Large intestine (tissue), 12 donors: Measurements from ENCODE around the gene ERVH48-1. TPM values are rescaled to one million over a fixed set of nuclear protein-coding genes. Genes with fewer than 3 reads are reported as not detected.
A peak's percentile ranks its signal among the peaks of the same experiment; 100 is the strongest.
"Not testable (repeated sequence)": the region's sequence is repeated elsewhere in the genome, so short reads cannot be mapped to it uniquely, and the experiment has no call there.

ENCODE experiments used
- DNase-seq, 2 donors: peaks; one replicate each; pipeline versions ENCODE4 v3.0.0 to v3.0.0-alpha.2; 2013
- H3K27ac ChIP-seq: one replicate; pipeline ENCODE4 v1.5.1; 2013; ENCODE audit warnings: low read length
- H3K27me3 ChIP-seq: 2 replicates; pipeline ENCODE4 v1.6.1; 2013; ENCODE audit warnings: low read length; ENCODE audit not compliant: control insufficient read depth, insufficient read depth
- H3K36me3 ChIP-seq: 2 replicates; pipeline ENCODE4 v1.6.1; 2013; ENCODE audit warnings: low read length; ENCODE audit not compliant: control insufficient read depth, insufficient read depth
- H3K4me1 ChIP-seq: one replicate; pipeline ENCODE4 v1.6.1; 2013; ENCODE audit warnings: low read length; ENCODE audit not compliant: control insufficient read depth, insufficient read depth
- H3K4me3 ChIP-seq: one replicate; pipeline ENCODE4 v1.5.1; 2013; ENCODE audit warnings: low read length
- H3K9me3 ChIP-seq: one replicate; pipeline ENCODE4 v1.6.1; 2013; ENCODE audit warnings: mild to moderate bottlenecking, low read depth, low read length, moderate library complexity; ENCODE audit not compliant: control insufficient read depth
- WGBS: methylation state at CpG from one replicate; pipeline ENCODE4 v1.1.5; 2013; ENCODE audit warnings: low lambda C conversion rate; ENCODE audit not compliant: insufficient coverage; 5-methylcytosine and 5-hydroxymethylcytosine counted together
- long read RNA-seq, 11 donors: transcript quantifications; one replicate each; lab custom pipeline, GENCODE V29; 2026
- polyA plus RNA-seq: library from polyadenylated mRNA; unstranded; fragments of 120-200 nt; gene quantifications from one replicate; pipeline ENCODE4 v1.2.1, GENCODE V29; 2013

Gene ERVH48-1
- polyA plus RNA-seq: 1.2 TPM
- long read RNA-seq, donor 1: 0 reads
- long read RNA-seq, donor 2: 0 reads
- long read RNA-seq, donor 3: 0 reads
- long read RNA-seq, donor 4: 0 reads
- long read RNA-seq, donor 5: 0 reads
- long read RNA-seq, donor 6, partial matches to known transcripts: 0 of 2 reads
- long read RNA-seq, donor 6, other reads (novel, unspliced or antisense): 0 of 2 reads
- long read RNA-seq, donor 7: 0 reads
- long read RNA-seq, donor 8, partial matches to known transcripts: 0 of 1 reads
- long read RNA-seq, donor 8, other reads (novel, unspliced or antisense): 0 of 1 reads
- long read RNA-seq, donor 9: 0 reads
- long read RNA-seq, donor 10: 0 reads
- long read RNA-seq, donor 11: 0 reads

- Histone ChIP-seq H3K36me3 (no peaks in the 10 kb centered on the region), H3K4me3 (no peak within 1 kb of the TSS), H3K9me3 (no peaks in the 10 kb centered on the region), H3K4me1 (peaks cover 4% of the 10 kb centered on the region), H3K27ac (no peak within 1 kb of the TSS), H3K27me3 (no peaks in the 10 kb centered on the region)
- DNase-seq: no peak
- WGBS: 92% methylated on average over 2 of the region's 29 CpGs
Measured at GRCh38 chr21:42925114-42925926, at the start of gene ERVH48-1. Gene ERVH48-1, minus strand, starts transcription at chr21:42925630. Its CDS starts 6,624 bp downstream, at chr21:42919006.

- WGBS: no CpG with 5 or more reads among the region's 106 CpGs
- H3K4me3 ChIP-seq: peak within 1 kb of the TSS; percentile 82
- peaks cover 6% of the 10 kb centered on the region for H3K36me3 ChIP-seq
- peak; percentile 99 for DNase-seq
- H3K27ac ChIP-seq: peak within 1 kb of the TSS; percentile 94
- peaks cover 4% of the 10 kb centered on the region for H3K9me3 ChIP-seq
- H3K27me3 ChIP-seq: no peaks in the 10 kb centered on the region
- peaks cover 12% of the 10 kb centered on the region for H3K4me1 ChIP-seq
Measured at GRCh38 chr21:42973991-42974831, 48.8 kb upstream of the ERVH48-1 start, which contains the start of gene PKNOX1. Gene PKNOX1, plus strand, starts transcription at chr21:42974562. Its CDS starts 29,820 bp downstream, at chr21:43004382.

- no CpG with 5 or more reads among the region's 19 CpGs for WGBS
- H3K4me1 ChIP-seq: peaks cover 12% of the 10 kb centered on the region
- no peaks in the 10 kb centered on the region for H3K27me3 ChIP-seq
- DNase-seq: no peak
- H3K36me3 ChIP-seq: peaks cover 6% of the 10 kb centered on the region
- peak overlapping the region; percentile 78 for H3K27ac ChIP-seq
- H3K4me3 ChIP-seq: peak overlapping the region; percentile 61
- H3K9me3 ChIP-seq: peaks cover 4% of the 10 kb centered on the region
Measured at GRCh38 chr21:42973309-42973990, 48.0 kb upstream of the ERVH48-1 start.

GRCh38 chr21:42971897-42972275 is 46.5 kb upstream of the ERVH48-1 start:
- peak in 1 of 2 donors; percentile 17 for DNase-seq
- H3K27me3 ChIP-seq: no peaks in the 10 kb centered on the region
- WGBS: no CpG with 5 or more reads among the region's 3 CpGs
- H3K9me3 ChIP-seq: no peaks in the 10 kb centered on the region
- H3K36me3 ChIP-seq: no peaks in the 10 kb centered on the region
- no peak overlapping the region for H3K4me3 ChIP-seq
- H3K27ac ChIP-seq: peak overlapping the region; percentile 21
- H3K4me1 ChIP-seq: peaks cover 12% of the 10 kb centered on the region

GRCh38 chr21:42970946-42971653 is 45.7 kb upstream of the ERVH48-1 start:
- H3K4me3 ChIP-seq: no peak overlapping the region
- H3K27ac ChIP-seq: no peak overlapping the region
- H3K27me3 ChIP-seq: no peaks in the 10 kb centered on the region
- WGBS: no CpG with 5 or more reads among the region's 7 CpGs
- H3K9me3 ChIP-seq: no peaks in the 10 kb centered on the region
- DNase-seq: no peak
- no peaks in the 10 kb centered on the region for H3K36me3 ChIP-seq
- peaks cover 12% of the 10 kb centered on the region for H3K4me1 ChIP-seq

- DNase-seq: peak in 1 of 2 donors; percentile 8
Measured at GRCh38 chr21:42969193-42969600, 43.8 kb upstream of the ERVH48-1 start.

GRCh38 chr21:42967616-42968015 is 42.2 kb upstream of the ERVH48-1 start:
- 100% methylated on average over 4 of the region's 9 CpGs for whole genome bisulfite sequencing
- H3K4me1 ChIP-seq: not testable (repeated sequence)

More at GRCh38 chr21:42969193-42969600, 43.8 kb upstream of the ERVH48-1 start:
- Histone ChIP-seq H3K4me1 (peaks cover 12% of the 10 kb centered on the region), H3K9me3 (no peaks in the 10 kb centered on the region), H3K4me3 (no peak overlapping the region), H3K27ac (no peak overlapping the region), H3K27me3 (no peaks in the 10 kb centered on the region), H3K36me3 (no peaks in the 10 kb centered on the region)
- 0% methylated on average over 1 of the region's 6 CpGs for WGBS

GRCh38 chr21:42965211-42965560 is 39.8 kb upstream of the ERVH48-1 start:
- no peak for DNase-seq
- WGBS: no CpG with 5 or more reads among the region's 3 CpGs
- Histone ChIP-seq H3K4me1 (no peaks in the 10 kb centered on the region), H3K4me3 (no peak overlapping the region), H3K27ac (no peak overlapping the region), H3K36me3 (no peaks in the 10 kb centered on the region), H3K9me3 (no peaks in the 10 kb centered on the region), H3K27me3 (no peaks in the 10 kb centered on the region)

More at GRCh38 chr21:42967616-42968015, 42.2 kb upstream of the ERVH48-1 start:
- H3K36me3 ChIP-seq, DNase-seq, H3K9me3 ChIP-seq, H3K27ac ChIP-seq, H3K4me3 ChIP-seq, H3K27me3 ChIP-seq: not testable (repeated sequence)

- H3K4me1 ChIP-seq: no peaks in the 10 kb centered on the region
- WGBS: 100% methylated on average over 1 of the region's 13 CpGs
- H3K9me3 ChIP-seq: no peaks in the 10 kb centered on the region
- no peak overlapping the region for H3K27ac ChIP-seq
- H3K27me3 ChIP-seq: no peaks in the 10 kb centered on the region
- DNase-seq: no peak
- H3K4me3 ChIP-seq: no peak overlapping the region
- H3K36me3 ChIP-seq: no peaks in the 10 kb centered on the region
Measured at GRCh38 chr21:42964546-42965210, 39.2 kb upstream of the ERVH48-1 start.
